Measurements from ENCODE around the gene ENDOU. TPM values are rescaled to one million over a fixed set of nuclear protein-coding genes. Genes with fewer than 3 reads are reported as not detected.

Gene ENDOU
- total RNA-seq, 1 experiment from 2014 or later: 0.43 TPM

DNA sequence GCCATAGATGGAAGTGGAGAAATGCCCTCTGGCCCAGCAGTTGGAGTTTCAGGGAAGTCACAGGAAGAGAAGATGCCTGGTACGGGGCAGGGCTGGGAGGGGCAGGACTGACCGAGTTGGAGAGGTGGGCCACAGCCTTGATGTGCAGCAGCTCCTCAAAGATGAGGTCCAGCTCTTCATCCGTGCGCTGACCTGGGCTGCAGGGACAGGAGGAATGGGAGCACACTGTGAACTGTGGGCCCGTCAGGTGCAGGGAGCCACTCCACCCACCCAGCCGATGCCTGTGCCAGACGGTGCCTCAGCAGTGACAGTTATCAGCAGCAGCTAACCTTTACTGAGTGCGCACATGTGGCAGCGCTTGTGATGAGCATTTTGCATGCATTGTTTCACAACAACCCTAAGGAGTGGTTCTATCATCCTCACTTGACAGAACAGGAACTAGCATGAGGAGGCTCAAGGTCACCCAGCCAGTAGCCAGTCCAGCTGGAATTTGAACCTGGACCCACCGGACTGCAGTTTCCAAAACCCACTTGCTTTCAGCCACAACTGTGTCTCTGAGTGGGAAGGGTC, 25.0 kb upstream of the ENDOU start:
- CTCF ChIA-PET: interaction anchor here (0.6 kb wide), 1 partner anchor 18 kb away, joined by 3 read pairs; no protein-coding TSS in a partner anchor
- Histone ChIP-seq H3K4me3 (ENCODE audit: low read depth, low read length) (no peak overlapping the region), H3K27me3 (replicated peaks; ENCODE audit: control insufficient read depth, insufficient read depth, low read length) (no peaks in the 10 kb centered on the region), H3K36me3 (ENCODE audit: control insufficient read depth, insufficient read depth, low read length) (no peaks in the 10 kb centered on the region), H3K9me3 (no peaks in the 10 kb centered on the region), H3K4me1 (peaks cover 12% of the 10 kb centered on the region)
- intact Hi-C loops (cut with micrococcal nuclease; ENCODE audit: unreplicated experiment): no loop called here
- DNase-seq: no peak
- Mint-ChIP-seq H3K36me3 (ENCODE audit: insufficient read depth, unreplicated experiment) (no peaks in the 10 kb centered on the region), H3K9me3 (ENCODE audit: unreplicated experiment) (no peaks in the 10 kb centered on the region), H3K27me3 (ENCODE audit: insufficient read depth, unreplicated experiment) (no peaks in the 10 kb centered on the region), H3K4me3 (ENCODE audit: unreplicated experiment) (no peak overlapping the region), H3K4me1 (ENCODE audit: low read depth, unreplicated experiment) (peaks cover 18% of the 10 kb centered on the region), H3K27ac (ENCODE audit: unreplicated experiment) (no peak overlapping the region)
- no peak for TF ChIP-seq CTCF (IDR thresholded peaks at IDR 0.05; ENCODE audit: insufficient read depth in 1 of 2, low read depth in 1 of 2, low read length in 1 of 2, severe bottlenecking in 1 of 2, unreplicated experiment in 1 of 2)
- BruUV-seq (replicated peaks): no TSS peak
- POLR2A ChIA-PET: no interaction called here

GRCh38 chr12:47748899-47749298, 23.6 kb upstream of the ENDOU start:
- Histone ChIP-seq H3K4me3 (ENCODE audit: low read depth, low read length) (no peak overlapping the region), H3K27me3 (replicated peaks; ENCODE audit: control insufficient read depth, insufficient read depth, low read length) (no peaks in the 10 kb centered on the region), H3K4me1 (peaks cover 13% of the 10 kb centered on the region), H3K9me3 (no peaks in the 10 kb centered on the region), H3K36me3 (ENCODE audit: control insufficient read depth, insufficient read depth, low read length) (no peaks in the 10 kb centered on the region)
- TF ChIP-seq CTCF (IDR thresholded peaks at IDR 0.05; ENCODE audit: insufficient read depth in 1 of 2, low read depth in 1 of 2, low read length in 1 of 2, severe bottlenecking in 1 of 2, unreplicated experiment in 1 of 2): no peak
- CTCF ChIA-PET: no interaction called here
- intact Hi-C loops (cut with micrococcal nuclease; ENCODE audit: unreplicated experiment): no loop called here
- POLR2A ChIA-PET: no interaction called here
- no peaks in the 10 kb centered on the region for H3K9me3 Mint-ChIP-seq (ENCODE audit: unreplicated experiment)
- H3K27ac Mint-ChIP-seq (ENCODE audit: unreplicated experiment): no peak overlapping the region
- BruUV-seq (replicated peaks): no TSS peak
- H3K4me1 Mint-ChIP-seq (ENCODE audit: low read depth, unreplicated experiment): peaks cover 21% of the 10 kb centered on the region
- H3K27me3 Mint-ChIP-seq (ENCODE audit: insufficient read depth, unreplicated experiment): no peaks in the 10 kb centered on the region
- DNase-seq: no peak
- no peak overlapping the region for H3K4me3 Mint-ChIP-seq (ENCODE audit: unreplicated experiment)
- no peaks in the 10 kb centered on the region for H3K36me3 Mint-ChIP-seq (ENCODE audit: insufficient read depth, unreplicated experiment)

- Mint-ChIP-seq H3K27me3 (ENCODE audit: insufficient read depth, unreplicated experiment) (no peaks in the 10 kb centered on the region), H3K36me3 (ENCODE audit: insufficient read depth, unreplicated experiment) (no peaks in the 10 kb centered on the region), H3K4me1 (ENCODE audit: low read depth, unreplicated experiment) (peaks cover 21% of the 10 kb centered on the region), H3K4me3 (ENCODE audit: unreplicated experiment) (no peak overlapping the region), H3K9me3 (ENCODE audit: unreplicated experiment) (no peaks in the 10 kb centered on the region), H3K27ac (ENCODE audit: unreplicated experiment) (no peak overlapping the region)
- Histone ChIP-seq H3K27me3 (replicated peaks; ENCODE audit: control insufficient read depth, insufficient read depth, low read length) (no peaks in the 10 kb centered on the region), H3K36me3 (ENCODE audit: control insufficient read depth, insufficient read depth, low read length) (no peaks in the 10 kb centered on the region), H3K4me1 (peaks cover 9% of the 10 kb centered on the region), H3K4me3 (ENCODE audit: low read depth, low read length) (no peak overlapping the region), H3K9me3 (no peaks in the 10 kb centered on the region)
- POLR2A ChIA-PET: no interaction called here
- intact Hi-C loops (cut with micrococcal nuclease; ENCODE audit: unreplicated experiment): no loop called here
- BruUV-seq (replicated peaks): no TSS peak
- no peak for DNase-seq
- no peak for TF ChIP-seq CTCF (IDR thresholded peaks at IDR 0.05; ENCODE audit: insufficient read depth in 1 of 2, low read depth in 1 of 2, low read length in 1 of 2, severe bottlenecking in 1 of 2, unreplicated experiment in 1 of 2)
- CTCF ChIA-PET: interaction anchor here (1.7 kb wide), 1 partner anchor 90 kb away, joined by 5 read pairs; no protein-coding TSS in a partner anchor
Measured at GRCh38 chr12:47748507-47748828, 23.2 kb upstream of the ENDOU start.
